ENCODE data around the gene ZBTB16. TPM values are rescaled to one million over a fixed set of nuclear protein-coding genes. Genes with fewer than 3 reads are reported as not detected.

The ZBTB16 gene
- total and polyA plus RNA-seq, 2 experiments from 2014 or later, result 0.29 to 1.4 TPM

DNA sequence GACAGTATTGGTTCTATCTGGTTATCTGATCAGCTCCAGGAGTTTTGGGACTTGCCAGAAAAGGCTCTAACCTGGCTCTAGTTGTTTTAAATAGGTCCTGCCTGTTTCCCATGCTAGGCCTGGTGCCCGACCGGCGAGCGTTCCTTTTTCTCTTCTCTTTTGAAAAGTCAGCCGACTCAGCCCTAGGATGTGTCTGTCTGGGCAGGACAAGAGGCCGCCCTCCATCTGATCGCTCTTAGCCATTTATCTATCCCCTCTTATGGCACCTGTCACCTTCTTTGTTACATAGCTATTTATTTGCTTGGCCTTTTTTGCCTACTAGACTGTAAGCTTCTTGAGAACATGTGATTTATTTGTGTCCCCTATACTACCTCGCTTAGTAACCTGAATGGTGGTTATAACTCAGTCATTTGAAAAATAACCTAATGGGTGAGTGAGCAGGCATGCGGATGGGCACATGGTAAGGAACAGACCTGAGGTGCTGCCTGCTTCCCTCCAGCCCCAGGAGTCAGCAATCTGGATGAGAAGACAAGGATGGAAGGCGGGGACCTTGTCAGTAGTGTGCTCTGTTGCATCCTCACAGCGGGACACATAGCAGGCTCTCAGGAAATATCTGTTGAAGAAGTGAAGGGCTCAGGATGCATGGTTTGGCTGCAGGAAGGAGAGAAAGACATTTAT lies 108.4 kb downstream of the ZBTB16 start (continued):
- TF ChIP-seq REST (IDR thresholded peaks at IDR 0.05; ENCODE audit: unreplicated experiment) (no peak), NANOG (IDR thresholded peaks at IDR 0.05; ENCODE audit: borderline replicate concordance) (no peak)

- H3K4me1 Mint-ChIP-seq, result peaks cover 28% of the 10 kb centered on the region
- no peaks in the 10 kb centered on the region for H4K20me1 ChIP-seq (replicated peaks; ENCODE audit: insufficient read depth)
- H3K9me2 ChIP-seq (ENCODE audit: insufficient read depth), result no peaks in the 10 kb centered on the region
- H3K27ac ChIP-seq (ENCODE audit: low read depth), result no peak overlapping the region
- no peaks in the 10 kb centered on the region for H3K36me3 ChIP-seq (ENCODE audit: insufficient read depth)
- peaks cover 16% of the 10 kb centered on the region for H3K4me1 ChIP-seq (ENCODE audit: insufficient read depth)
- no peak overlapping the region for H3K27ac Mint-ChIP-seq
- no peaks in the 10 kb centered on the region for H3K9me3 Mint-ChIP-seq
- no peaks in the 10 kb centered on the region for H3K27me3 ChIP-seq (ENCODE audit: insufficient read depth)
- H2AFZ ChIP-seq, result no peak overlapping the region
- no peak overlapping the region for H3K4me3 Mint-ChIP-seq
- no peak for ATAC-seq
- H3F3A ChIP-seq (replicated peaks; ENCODE audit: low read depth), result no peaks in the 10 kb centered on the region
- H3K79me2 ChIP-seq (replicated peaks; ENCODE audit: insufficient read depth), result no peaks in the 10 kb centered on the region
- H3K4me2 ChIP-seq, result no peak overlapping the region
- H3K4me3 ChIP-seq, result no peak overlapping the region
- peaks cover 12% of the 10 kb centered on the region for H3K27me3 Mint-ChIP-seq (ENCODE audit: insufficient read depth, low read depth, poor library complexity)
- no peaks in the 10 kb centered on the region for H3K36me3 Mint-ChIP-seq (ENCODE audit: low read depth)
- DNase-seq (ENCODE audit: low spot score), result no peak
- TF ChIP-seq ZNF114 (CRISPR knock-in tag; IDR thresholded peaks at IDR 0.05) (no peak), ETS1 (IDR thresholded peaks at IDR 0.05) (no peak), REST (IDR thresholded peaks at IDR 0.05; ENCODE audit: unreplicated experiment) (no peak), NANOG (IDR thresholded peaks at IDR 0.05; ENCODE audit: borderline replicate concordance) (no peak), POLR2AphosphoS5 (IDR thresholded peaks at IDR 0.05; ENCODE audit: low read depth) (no peak), STAT1 (IDR thresholded peaks at IDR 0.05; ENCODE audit: unreplicated experiment) (no peak), EZH2 (IDR thresholded peaks at IDR 0.05; ENCODE audit: low read depth, unreplicated experiment) (no peak)
- TF ChIP-seq, protein P1, sequence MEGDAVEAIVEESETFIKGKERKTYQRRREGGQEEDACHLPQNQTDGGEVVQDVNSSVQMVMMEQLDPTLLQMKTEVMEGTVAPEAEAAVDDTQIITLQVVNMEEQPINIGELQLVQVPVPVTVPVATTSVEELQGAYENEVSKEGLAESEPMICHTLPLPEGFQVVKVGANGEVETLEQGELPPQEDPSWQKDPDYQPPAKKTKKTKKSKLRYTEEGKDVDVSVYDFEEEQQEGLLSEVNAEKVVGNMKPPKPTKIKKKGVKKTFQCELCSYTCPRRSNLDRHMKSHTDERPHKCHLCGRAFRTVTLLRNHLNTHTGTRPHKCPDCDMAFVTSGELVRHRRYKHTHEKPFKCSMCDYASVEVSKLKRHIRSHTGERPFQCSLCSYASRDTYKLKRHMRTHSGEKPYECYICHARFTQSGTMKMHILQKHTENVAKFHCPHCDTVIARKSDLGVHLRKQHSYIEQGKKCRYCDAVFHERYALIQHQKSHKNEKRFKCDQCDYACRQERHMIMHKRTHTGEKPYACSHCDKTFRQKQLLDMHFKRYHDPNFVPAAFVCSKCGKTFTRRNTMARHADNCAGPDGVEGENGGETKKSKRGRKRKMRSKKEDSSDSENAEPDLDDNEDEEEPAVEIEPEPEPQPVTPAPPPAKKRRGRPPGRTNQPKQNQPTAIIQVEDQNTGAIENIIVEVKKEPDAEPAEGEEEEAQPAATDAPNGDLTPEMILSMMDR (conservative IDR thresholded peaks at IDR 0.05; ENCODE audit: low read depth in 2 of 2), result no peak
These were observed 109.2 kb downstream of the ZBTB16 start for GRCh38 chr11:114168691-114169090.

All from GM23338 (cell line).